ENCODE data around the gene CAVIN3.

The CAVIN3 gene

DNA sequence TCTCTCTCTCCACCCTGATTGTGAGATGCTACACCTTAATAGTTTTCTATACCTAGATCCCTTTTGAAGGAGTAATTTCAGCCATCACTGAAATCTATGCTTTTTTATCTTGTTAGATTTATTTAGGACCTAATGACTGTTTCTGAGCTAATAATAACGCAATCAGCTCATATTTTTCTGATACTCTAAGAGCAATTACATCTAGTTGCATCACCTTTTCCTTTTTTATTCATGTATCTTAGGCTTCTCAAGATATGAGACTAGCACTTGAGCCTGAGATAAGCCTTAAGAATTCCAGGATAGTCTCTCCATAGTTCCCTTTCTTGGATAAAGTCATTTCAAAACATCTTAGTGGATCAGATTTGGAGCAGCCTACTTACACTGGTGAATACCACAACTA is 25.1 kb upstream of the CAVIN3 start:
- CTCF ChIA-PET, result interaction anchor here (0.9 to 2.5 kb wide), 3 partner anchors 9 to 28 kb away, joined by 3 to 11 read pairs (median 5); no protein-coding TSS in a partner anchor
- no peak for DNase-seq

DNA sequence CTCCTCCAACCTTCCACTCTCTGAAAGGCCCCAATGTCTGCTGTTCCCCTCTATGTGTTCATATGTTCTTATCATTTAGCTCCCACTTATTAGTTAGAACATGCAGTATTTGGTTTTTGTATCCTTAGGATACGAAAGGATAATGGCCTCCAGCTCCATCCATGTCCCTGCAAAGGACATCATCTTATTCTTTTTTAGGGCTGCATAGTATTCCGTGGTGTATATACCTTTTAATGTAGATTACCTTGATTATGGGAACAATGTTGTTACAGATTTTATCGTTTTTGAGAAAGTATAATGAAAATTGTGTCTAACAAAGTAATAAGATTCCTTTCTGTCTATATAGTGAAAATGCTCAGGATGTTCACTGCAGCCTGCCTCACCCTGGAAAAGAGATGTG is 16.0 kb upstream of the CAVIN3 start:
- Mint-ChIP-seq H3K4me3 (no peak overlapping the region), H3K36me3 (no peaks in the 10 kb centered on the region), H3K27ac (no peak overlapping the region), H3K4me1 (no peaks in the 10 kb centered on the region), H3K27me3 (peaks cover 28% of the 10 kb centered on the region), H3K9me3 (no peaks in the 10 kb centered on the region)
- DNase-seq, result no peak
- CTCF ChIA-PET, result interaction anchor here (1.9 kb wide), 1 partner anchor 17 kb away, joined by 6 read pairs; no protein-coding TSS in a partner anchor

More for the DNA sequence above, 25.1 kb upstream of the CAVIN3 start:
- no peaks in the 10 kb centered on the region for H3K36me3 Mint-ChIP-seq
- no peak overlapping the region for H3K4me3 Mint-ChIP-seq
- peaks cover 3% of the 10 kb centered on the region for H3K27me3 Mint-ChIP-seq
- no peak overlapping the region for H3K27ac Mint-ChIP-seq
- no peaks in the 10 kb centered on the region for H3K9me3 Mint-ChIP-seq
- no peaks in the 10 kb centered on the region for H3K4me1 Mint-ChIP-seq

DNA sequence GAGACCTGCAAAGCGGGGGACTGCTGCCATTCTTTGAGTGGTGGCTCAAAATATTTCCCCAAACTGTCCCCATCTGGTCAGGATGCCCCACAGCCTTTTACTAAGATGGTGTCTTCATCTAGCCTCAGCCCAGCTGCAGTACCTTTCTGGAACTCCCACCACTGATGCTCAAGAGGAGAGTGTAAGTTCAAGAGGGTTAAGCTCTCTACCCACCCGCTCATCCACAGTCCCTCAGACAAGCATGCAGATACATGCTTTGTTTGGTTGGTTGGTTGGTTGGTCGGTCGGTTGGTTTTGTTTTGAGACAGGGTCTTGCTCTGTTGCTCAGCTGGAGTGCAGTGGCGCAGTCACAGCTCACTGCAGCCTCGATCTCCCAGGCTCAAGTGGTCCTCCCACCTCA is 14.5 kb upstream of the CAVIN3 start:
- peaks cover 28% of the 10 kb centered on the region for H3K27me3 Mint-ChIP-seq
- DNase-seq, result no peak
- H3K27ac Mint-ChIP-seq, result no peak overlapping the region
- no peaks in the 10 kb centered on the region for H3K36me3 Mint-ChIP-seq
- CTCF ChIA-PET, result interaction anchor here (1.9 kb wide), 1 partner anchor 19 kb away, joined by 6 read pairs; no protein-coding TSS in a partner anchor
- H3K9me3 Mint-ChIP-seq, result no peaks in the 10 kb centered on the region
- H3K4me1 Mint-ChIP-seq, result no peaks in the 10 kb centered on the region
- H3K4me3 Mint-ChIP-seq, result no peak overlapping the region

DNA sequence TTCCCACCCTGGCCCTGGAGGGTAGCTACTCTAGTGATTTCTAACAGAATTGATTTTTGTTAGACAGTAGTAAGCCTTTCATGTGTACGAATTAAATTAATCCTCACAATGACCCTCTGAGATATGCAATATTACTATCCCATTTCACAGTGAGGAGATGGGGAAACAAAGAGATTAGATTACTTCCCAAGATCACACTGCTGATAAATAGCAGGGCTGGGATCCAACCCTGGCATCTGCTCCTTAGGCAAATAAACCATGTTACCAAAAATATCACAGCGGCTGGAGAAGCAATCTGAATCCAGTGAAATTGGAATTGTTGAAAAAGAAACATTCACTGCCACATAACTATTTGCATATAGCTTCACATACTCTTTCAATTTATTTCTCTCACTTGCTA is 12.8 kb upstream of the CAVIN3 start:
- Mint-ChIP-seq H3K36me3 (no peaks in the 10 kb centered on the region), H3K27me3 (peaks cover 31% of the 10 kb centered on the region), H3K4me1 (no peaks in the 10 kb centered on the region), H3K4me3 (no peak overlapping the region), H3K27ac (no peak overlapping the region), H3K9me3 (no peaks in the 10 kb centered on the region)
- no peak for DNase-seq
- CTCF ChIA-PET, result interaction anchor here (0.9 to 1.9 kb wide), 2 partner anchors 11 to 30 kb away, joined by 3 to 8 read pairs; no protein-coding TSS in a partner anchor

DNA sequence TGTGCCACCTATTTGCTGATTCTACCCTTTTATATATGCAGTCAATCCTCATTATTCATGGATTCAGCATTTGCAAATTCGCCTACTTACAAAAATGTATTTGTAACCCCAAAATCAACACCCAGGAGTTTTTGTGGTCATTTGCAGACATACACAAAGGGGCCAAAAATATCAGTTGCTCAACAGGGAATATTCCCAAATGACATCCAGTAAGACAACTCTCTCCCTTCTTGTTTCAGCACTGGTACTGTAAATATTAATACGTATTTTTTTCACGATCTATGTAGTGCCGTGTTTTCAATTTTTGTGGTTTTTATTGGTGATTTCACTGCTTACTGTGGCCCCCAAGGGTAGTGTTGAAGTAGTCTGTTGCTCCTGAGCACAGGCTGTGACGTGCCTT is 11.8 kb upstream of the CAVIN3 start:
- CTCF ChIA-PET, result interaction anchor here (1.6 kb wide), 1 partner anchor 22 kb away, joined by 4 read pairs; no protein-coding TSS in a partner anchor
- H3K9me3 Mint-ChIP-seq, result no peaks in the 10 kb centered on the region
- no peaks in the 10 kb centered on the region for H3K4me1 Mint-ChIP-seq
- H3K27ac Mint-ChIP-seq, result no peak overlapping the region
- no peaks in the 10 kb centered on the region for H3K36me3 Mint-ChIP-seq
- peaks cover 31% of the 10 kb centered on the region for H3K27me3 Mint-ChIP-seq
- H3K4me3 Mint-ChIP-seq, result no peak overlapping the region
- DNase-seq, result no peak

DNA sequence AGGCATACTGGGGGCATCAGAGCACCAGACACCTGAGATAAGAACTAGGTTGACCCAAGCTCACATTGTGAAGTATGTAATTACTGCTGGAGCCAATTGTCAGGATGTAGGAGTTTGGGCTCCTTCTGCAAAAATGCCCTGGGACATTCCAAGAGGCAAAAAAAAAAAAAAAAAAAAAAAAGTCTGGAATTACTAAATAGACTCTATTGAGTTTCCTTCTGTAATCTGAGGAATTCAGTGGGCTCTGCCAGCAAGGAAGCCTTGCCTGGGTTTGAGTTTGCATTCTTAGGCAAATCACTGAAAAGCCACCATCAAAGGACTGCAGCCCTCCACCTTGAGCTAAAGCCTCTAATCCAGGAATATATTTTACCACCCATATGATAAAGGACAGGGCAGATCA is 8.0 kb upstream of the CAVIN3 start:
- CTCF ChIA-PET, result interaction anchor here (1.6 to 3.4 kb wide), 3 partner anchors 12 to 26 kb away, joined by 4 to 12 read pairs (median 7); no protein-coding TSS in a partner anchor

DNA sequence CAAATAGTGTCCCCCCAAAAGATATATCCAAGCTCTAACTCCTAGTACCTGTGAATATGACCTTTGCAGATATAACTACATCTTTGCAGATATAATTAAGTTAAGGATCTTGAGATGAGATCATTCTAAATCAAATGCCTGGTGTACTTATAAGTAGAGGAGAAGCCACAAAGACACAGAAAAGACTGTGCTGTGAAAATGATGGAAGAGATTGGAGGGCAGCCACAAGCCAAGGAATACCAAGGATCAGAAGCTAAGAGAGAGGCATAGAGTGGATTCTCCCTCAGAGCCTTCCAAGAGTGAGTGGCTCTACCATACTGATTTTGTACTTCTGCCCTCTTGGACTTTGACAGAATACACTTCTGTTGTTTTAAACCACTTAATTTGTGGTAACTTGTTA is 7.5 kb upstream of the CAVIN3 start:
- peaks cover 15% of the 10 kb centered on the region for H3K27me3 Mint-ChIP-seq

More for the DNA sequence above, 8.0 kb upstream of the CAVIN3 start:
- Mint-ChIP-seq H3K27me3 (peaks cover 18% of the 10 kb centered on the region), H3K27ac (no peak overlapping the region), H3K4me1 (no peaks in the 10 kb centered on the region), H3K36me3 (no peaks in the 10 kb centered on the region), H3K4me3 (no peak overlapping the region), H3K9me3 (no peaks in the 10 kb centered on the region)
- no peak for DNase-seq

DNA sequence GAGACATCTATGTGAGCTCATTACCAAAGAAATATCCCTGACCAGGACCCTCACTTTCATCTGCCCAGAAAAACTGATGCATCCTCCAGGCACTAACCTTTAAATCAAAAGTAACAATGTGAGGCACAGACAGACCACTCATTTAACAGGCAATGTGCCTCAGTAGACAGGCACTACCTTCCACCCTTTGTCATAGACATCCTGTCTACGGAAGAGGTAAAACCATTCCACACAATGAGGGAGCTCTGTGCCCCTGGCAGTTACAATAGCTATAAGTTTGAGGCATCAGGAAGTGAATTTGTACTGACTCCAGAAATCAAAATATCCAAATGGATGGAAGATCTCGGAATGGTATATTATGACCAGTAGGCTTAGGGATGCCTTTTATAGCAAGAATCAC is 6.7 kb upstream of the CAVIN3 start:
- Mint-ChIP-seq H3K27ac (no peak overlapping the region), H3K9me3 (no peaks in the 10 kb centered on the region), H3K4me3 (no peak overlapping the region), H3K27me3 (peaks cover 14% of the 10 kb centered on the region), H3K4me1 (peaks cover 7% of the 10 kb centered on the region), H3K36me3 (no peaks in the 10 kb centered on the region)
- CTCF ChIA-PET, result interaction anchor here (0.6 to 3.4 kb wide), 5 partner anchors 11 to 36 kb away, joined by 3 to 12 read pairs (median 6); no protein-coding TSS in a partner anchor
- DNase-seq, result no peak

More for the DNA sequence above, 7.5 kb upstream of the CAVIN3 start:
- Mint-ChIP-seq H3K4me3 (no peak overlapping the region), H3K36me3 (no peaks in the 10 kb centered on the region), H3K27ac (no peak overlapping the region), H3K9me3 (no peaks in the 10 kb centered on the region), H3K4me1 (no peaks in the 10 kb centered on the region)
- CTCF ChIA-PET, result interaction anchor here (1.3 to 3.4 kb wide), 3 partner anchors 11 to 29 kb away, joined by 4 to 12 read pairs (median 7); no protein-coding TSS in a partner anchor
- DNase-seq, result no peak

DNA sequence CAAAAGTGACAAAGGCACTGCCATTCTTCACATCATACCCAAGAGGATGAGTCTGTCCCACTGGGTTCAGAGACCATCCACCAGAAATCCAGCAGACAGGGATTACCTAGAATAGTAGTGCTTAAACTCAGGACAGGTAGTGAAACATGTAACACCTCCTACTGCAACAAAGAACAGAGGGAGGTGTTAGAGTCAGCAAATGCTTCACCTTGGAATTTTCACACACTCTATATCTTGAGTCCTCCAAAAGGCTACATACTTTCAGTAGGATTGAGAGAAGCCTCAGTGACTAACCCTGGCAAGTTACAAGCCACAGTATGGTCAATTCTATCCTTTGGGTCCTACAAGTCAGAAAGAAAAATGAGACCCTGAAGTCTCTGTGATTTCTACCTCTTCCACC is 6.0 kb upstream of the CAVIN3 start:
- H3K36me3 Mint-ChIP-seq, result no peaks in the 10 kb centered on the region
- DNase-seq, result no peak
- CTCF ChIA-PET, result interaction anchor here (1.7 to 3.4 kb wide), 3 partner anchors 10 to 37 kb away, joined by 6 to 12 read pairs (median 7); no protein-coding TSS in a partner anchor
- H3K27ac Mint-ChIP-seq, result no peak overlapping the region
- peaks cover 13% of the 10 kb centered on the region for H3K4me1 Mint-ChIP-seq
- no peaks in the 10 kb centered on the region for H3K9me3 Mint-ChIP-seq
- peaks cover 14% of the 10 kb centered on the region for H3K27me3 Mint-ChIP-seq
- no peak overlapping the region for H3K4me3 Mint-ChIP-seq

DNA sequence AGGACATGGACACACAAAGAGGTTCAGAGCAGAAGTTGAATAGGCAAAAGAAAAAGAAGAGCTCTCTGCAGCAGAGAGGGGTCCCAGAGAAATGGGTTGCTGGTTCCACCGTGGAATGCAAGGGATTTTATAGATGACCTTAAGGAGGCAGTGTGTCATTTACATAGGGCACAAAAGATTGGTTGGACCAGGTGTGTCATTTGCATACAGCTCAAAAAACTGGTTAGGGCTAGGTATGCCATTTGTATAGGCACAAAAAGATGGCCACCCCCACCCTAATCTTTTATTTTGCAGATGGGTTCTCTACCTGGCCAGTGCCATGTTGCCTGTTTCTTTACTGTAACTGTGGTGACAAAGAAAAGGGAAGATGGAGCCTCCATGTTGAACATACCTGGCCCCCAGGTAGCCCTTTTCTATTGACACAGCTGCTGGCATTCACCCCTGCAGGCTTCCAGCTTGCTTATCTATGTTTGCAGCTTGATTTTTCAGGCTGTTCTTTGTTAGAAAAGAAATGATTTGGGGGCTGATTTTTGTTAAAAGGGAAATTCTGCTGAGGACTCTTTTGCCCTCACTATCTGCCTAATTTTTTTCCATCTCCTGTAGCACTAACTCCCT is 3.1 kb upstream of the CAVIN3 start:
- Mint-ChIP-seq H3K36me3 (no peaks in the 10 kb centered on the region), H3K4me1 (peaks cover 30% of the 10 kb centered on the region), H3K27ac (no peak overlapping the region), H3K9me3 (no peaks in the 10 kb centered on the region), H3K27me3 (peaks cover 38% of the 10 kb centered on the region), H3K4me3 (no peak overlapping the region)
- CTCF ChIA-PET, result interaction anchor here (1.1 to 3.2 kb wide), 3 partner anchors 28 to 39 kb away, joined by 4 to 20 read pairs (median 10); no protein-coding TSS in a partner anchor
- no peak for DNase-seq

DNA sequence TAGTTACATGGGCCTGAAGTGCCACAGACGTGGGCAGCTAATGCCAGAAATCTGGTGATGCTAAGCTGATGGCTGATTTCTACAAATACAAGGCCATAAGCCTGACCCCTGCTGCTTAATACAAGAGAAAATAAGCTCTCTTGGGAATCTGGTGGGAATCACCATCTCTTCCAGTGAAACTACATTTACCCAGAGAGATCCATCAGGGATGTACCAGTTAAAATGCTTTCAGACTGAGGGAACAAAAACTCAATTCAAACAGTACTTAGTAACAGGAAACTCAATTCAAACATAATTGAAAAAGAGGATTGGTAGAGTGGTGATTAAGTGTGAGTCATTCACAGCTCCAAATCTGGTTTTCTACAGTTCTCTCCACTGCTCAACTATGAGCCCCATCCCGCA is 1.7 kb upstream of the CAVIN3 start:
- H3K4me3 Mint-ChIP-seq, result no peak overlapping the region
- DNase-seq, result no peak

DNA sequence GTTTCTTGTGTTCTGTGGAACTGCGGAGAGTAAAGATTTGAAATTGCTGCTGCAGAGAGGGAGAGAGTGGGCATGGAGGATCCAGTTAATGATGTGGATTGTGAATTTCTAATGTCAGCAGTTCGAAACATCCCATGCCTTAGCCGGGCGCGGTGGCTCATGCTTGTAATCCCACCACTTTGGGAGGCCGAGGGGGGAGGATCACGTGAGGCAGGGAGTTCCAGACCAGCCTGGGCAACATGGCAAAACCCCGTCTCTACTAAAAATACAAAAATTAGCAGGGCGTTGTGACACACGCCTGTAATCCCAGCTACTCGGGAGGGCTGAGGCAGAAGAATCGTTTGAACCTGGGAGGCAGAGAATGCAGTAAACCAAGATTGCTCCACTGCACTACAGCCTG is 1.1 kb upstream of the CAVIN3 start:
- Mint-ChIP-seq H3K4me3 (peak overlapping the region; percentile 40), H3K27me3 (peaks cover 52% of the 10 kb centered on the region), H3K27ac (peak overlapping the region; percentile 89), H3K36me3 (no peaks in the 10 kb centered on the region), H3K4me1 (peaks cover 30% of the 10 kb centered on the region), H3K9me3 (no peaks in the 10 kb centered on the region)
- DNase-seq, result no peak
- CTCF ChIA-PET, result interaction anchor here (1.1 to 3.2 kb wide), 3 partner anchors 12 to 32 kb away, joined by 3 to 20 read pairs (median 3); no protein-coding TSS in a partner anchor

More for the DNA sequence above, 1.7 kb upstream of the CAVIN3 start:
- H3K9me3 Mint-ChIP-seq, result no peaks in the 10 kb centered on the region
- peaks cover 49% of the 10 kb centered on the region for H3K27me3 Mint-ChIP-seq
- H3K4me1 Mint-ChIP-seq, result peaks cover 30% of the 10 kb centered on the region
- CTCF ChIA-PET, result interaction anchor here (1.0 to 3.2 kb wide), 4 partner anchors 11 to 41 kb away, joined by 3 to 20 read pairs (median 6); no protein-coding TSS in a partner anchor
- H3K27ac Mint-ChIP-seq, result peak overlapping the region; percentile 47
- no peaks in the 10 kb centered on the region for H3K36me3 Mint-ChIP-seq

DNA sequence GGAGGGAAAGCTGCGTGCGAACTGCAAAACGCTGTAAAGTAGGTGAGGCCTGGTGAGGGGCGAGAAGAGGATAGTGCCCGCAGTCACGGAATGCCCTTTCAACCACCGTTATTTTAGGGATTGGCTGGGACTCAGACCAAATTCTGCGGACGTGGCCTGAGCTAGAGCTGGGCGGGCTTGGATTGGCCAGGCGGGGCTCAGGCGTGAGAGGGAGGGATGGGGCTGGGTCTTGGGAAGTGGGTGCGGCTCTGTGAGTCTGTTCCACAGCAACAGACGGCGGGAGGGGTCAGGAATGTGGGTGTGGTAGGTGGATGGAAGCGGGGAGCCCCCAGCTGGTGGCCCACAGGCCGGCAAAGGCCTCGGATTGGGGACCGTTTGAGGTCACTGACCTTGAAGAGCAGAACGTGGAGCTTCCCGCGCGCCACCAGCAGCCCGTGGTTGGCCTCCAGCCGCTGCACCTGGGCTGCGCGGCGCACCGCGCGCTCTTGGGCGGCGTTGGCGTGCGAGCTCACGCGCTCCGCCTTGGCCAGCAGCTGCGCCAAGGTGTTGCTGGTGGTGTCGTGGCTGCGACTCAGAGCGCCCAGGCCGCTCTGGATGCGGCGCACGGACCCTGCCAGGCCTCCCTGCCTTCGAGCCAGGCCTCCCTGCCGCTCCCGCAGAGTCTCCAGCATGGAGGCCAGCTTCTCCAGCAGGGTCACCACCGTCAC is 444 bp downstream of the CAVIN3 start:
- peak overlapping the region; percentile 5 for H3K27ac Mint-ChIP-seq
- CTCF ChIA-PET, result interaction anchor here (1.2 to 8.3 kb wide), 4 partner anchors 33 to 69 kb away, joined by 4 to 65 read pairs (median 49); no protein-coding TSS in a partner anchor
- peaks cover 30% of the 10 kb centered on the region for H3K4me1 Mint-ChIP-seq
- peaks cover 59% of the 10 kb centered on the region for H3K27me3 Mint-ChIP-seq
- no peaks in the 10 kb centered on the region for H3K9me3 Mint-ChIP-seq
- peak; percentile 38 for DNase-seq
- no peaks in the 10 kb centered on the region for H3K36me3 Mint-ChIP-seq
- peak overlapping the region; percentile 42 for H3K4me3 Mint-ChIP-seq
